Naive B cell (primary cell): ENCODE data around the gene DAGLA. TPM values are rescaled to one million over a fixed set of nuclear protein-coding genes. Genes with fewer than 3 reads are reported as not detected.
A peak's percentile ranks its signal among the peaks of the same experiment; 100 is the strongest.

Source experiments
- ATAC-seq, 2 donors: fragments of 150-1000 bp; cut with Tn5 transposase; 2 replicates each; pipeline ENCODE4 v1.10.0; 2021; ENCODE audit warnings: low read depth in 2 of 2, mild to moderate bottlenecking in 2 of 2, moderate library complexity in 2 of 2
- DNase-seq: peaks from one replicate; pipeline ENCODE4 v3.0.0; 2022
- H3K27ac Mint-ChIP-seq, 6 donors: one replicate each; pipeline ENCODE4 v1.8.0; 2020 to 2022; ENCODE audit warnings: mild to moderate bottlenecking in 6 of 6, mixed read lengths in 6 of 6, moderate library complexity in 5 of 6, inconsistent platforms in 2 of 6
- H3K27me3 Mint-ChIP-seq, 3 donors: one replicate each; pipeline ENCODE4 v1.8.0; 2021 to 2022; ENCODE audit warnings: mixed read lengths in 3 of 3, mild to moderate bottlenecking in 1 of 3
- H3K36me3 Mint-ChIP-seq, 2 donors: one replicate each; pipeline ENCODE4 v1.8.0; 2020 to 2022; ENCODE audit warnings: mixed read lengths in 2 of 2, inconsistent platforms in 1 of 2, mild to moderate bottlenecking in 1 of 2
- H3K4me1 Mint-ChIP-seq, 3 donors: one replicate each; pipeline ENCODE4 v1.8.0; 2020 to 2022; ENCODE audit warnings: mixed read lengths in 3 of 3, inconsistent platforms in 1 of 3, mild to moderate bottlenecking in 1 of 3, moderate library complexity in 1 of 3
- H3K4me3 Mint-ChIP-seq, 8 donors: one replicate each; pipeline ENCODE4 v1.8.0; 2020 to 2022; ENCODE audit warnings: mild to moderate bottlenecking in 8 of 8, mixed read lengths in 8 of 8, moderate library complexity in 8 of 8, inconsistent platforms in 2 of 8
- H3K9me3 Mint-ChIP-seq, 7 donors: one replicate each; pipeline ENCODE4 v1.8.0; 2020 to 2022; ENCODE audit warnings: mixed read lengths in 7 of 7, mild to moderate bottlenecking in 5 of 7, inconsistent platforms in 2 of 7, moderate library complexity in 1 of 7
- polyA plus RNA-seq, 6 donors: library from polyadenylated mRNA; unstranded; fragments of 300-500 nt; fragmentation: Illumina TruSeq; gene quantifications; one replicate each; pipeline ENCODE4 v1.2.3, GENCODE V29; 2021; ENCODE audit warnings: low read depth in 6 of 6

DAGLA gene
- polyA plus RNA-seq, result not detected

DNA sequence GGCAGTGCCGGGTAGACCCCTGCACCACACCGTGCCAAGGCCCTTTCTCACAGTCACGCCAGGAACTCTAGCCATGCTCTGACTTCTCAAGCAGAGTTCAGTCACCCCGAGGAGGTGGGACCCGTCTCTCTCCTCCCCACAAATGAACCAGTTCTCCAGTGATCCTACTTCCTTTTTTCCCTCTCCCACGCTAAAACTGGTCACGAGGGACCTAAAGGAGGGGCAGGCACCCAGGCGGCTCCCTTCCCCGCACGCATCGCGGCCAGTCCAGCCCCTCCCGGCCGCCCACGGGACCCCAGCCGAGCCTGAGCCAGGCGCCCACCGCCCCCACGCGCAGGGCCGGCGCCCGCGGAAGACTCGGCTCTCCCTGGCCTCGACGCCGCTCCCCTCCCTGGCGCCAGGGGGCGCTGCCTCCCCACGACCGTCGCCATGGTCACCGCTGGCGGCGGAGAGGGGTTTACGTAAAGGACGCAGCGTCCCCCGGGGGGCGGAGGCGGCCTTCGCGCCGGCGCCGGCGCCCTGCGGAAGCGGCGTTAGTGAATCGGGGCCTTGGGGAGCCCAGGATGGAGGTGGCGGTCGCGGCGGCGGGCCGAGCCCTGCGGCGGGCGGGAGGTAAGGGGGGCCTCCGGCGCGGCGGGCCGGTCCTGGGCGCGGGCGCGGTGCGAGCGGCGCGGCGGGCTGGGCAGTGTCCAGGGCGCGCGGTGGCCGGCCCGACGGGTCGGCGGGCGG, at the start of gene DAGLA:
Gene DAGLA, plus strand, starts transcription at position 499 of the 729 bp plus-strand sequence. CDS start 39,765 bp downstream, outside the sequence.
- Mint-ChIP-seq H3K9me3 (peaks cover 0 to 2% (median 0%) of the 10 kb centered on the region in 7 donors), H3K36me3 (no peaks in the 10 kb centered on the region), H3K27ac (no peak within 1 kb of the TSS), H3K4me3 (peak within 1 kb of the TSS in 7 of 8 donors; percentile 57 to 78 (median 66)), H3K27me3 (peaks cover 15 to 42% (median 41%) of the 10 kb centered on the region in 3 donors), H3K4me1 (peaks cover 4 to 7% (median 5%) of the 10 kb centered on the region in 3 donors)
- DNase-seq, result peak; percentile 46
- ATAC-seq, result peak; percentile 73 to 75

DNA sequence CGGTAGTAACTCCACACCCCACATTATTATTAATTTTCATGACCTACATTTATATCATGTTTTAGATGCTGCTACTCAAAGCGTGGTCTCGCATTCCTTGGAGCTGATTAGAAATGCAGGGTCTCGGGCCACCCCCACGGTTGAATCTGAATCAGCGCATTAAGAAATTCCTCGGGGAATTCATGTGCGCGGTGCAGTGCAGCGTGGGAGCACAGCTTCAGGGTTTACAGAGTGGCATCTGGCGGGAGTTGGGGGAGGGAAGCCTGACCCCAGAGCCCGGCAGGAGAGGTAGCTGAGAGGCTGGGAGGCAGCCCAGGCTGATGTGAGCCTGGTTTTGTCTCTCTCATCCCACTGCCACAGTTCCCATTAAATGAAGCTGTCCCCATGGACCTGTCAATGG, 48.1 kb upstream of the DAGLA start:
- peaks cover 12 to 43% (median 31%) of the 10 kb centered on the region in 3 donors for H3K27me3 Mint-ChIP-seq
- peaks cover 0 to 2% (median 0%) of the 10 kb centered on the region in 7 donors for H3K9me3 Mint-ChIP-seq
- H3K4me1 Mint-ChIP-seq, result peaks cover 0 to 3% (median 0%) of the 10 kb centered on the region in 3 donors
- no peak overlapping the region for H3K4me3 Mint-ChIP-seq
- ATAC-seq (no peak), DNase-seq (no peak)
- H3K36me3 Mint-ChIP-seq, result no peaks in the 10 kb centered on the region
- no peak overlapping the region for H3K27ac Mint-ChIP-seq

DNA sequence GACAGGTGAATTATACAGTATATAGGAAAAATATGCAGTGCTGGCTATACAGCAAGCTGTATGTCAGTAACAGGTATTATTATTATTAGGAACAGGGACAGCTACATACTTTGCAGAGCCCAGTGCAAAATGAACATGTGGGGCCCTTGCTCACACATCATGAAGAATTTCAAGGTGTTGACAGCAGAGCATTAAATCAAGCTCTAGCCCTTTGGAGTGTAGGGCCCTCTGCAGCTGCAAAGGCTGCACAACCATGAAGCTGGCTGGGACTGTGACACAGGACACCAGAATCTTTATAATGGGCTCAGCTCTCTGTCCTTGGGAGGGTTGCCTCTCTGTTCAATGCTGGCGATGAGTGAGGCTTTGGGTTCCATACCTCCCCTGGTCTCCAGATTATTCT, 44.9 kb upstream of the DAGLA start:
- Mint-ChIP-seq H3K4me3 (no peak overlapping the region), H3K27ac (no peak overlapping the region), H3K36me3 (no peaks in the 10 kb centered on the region), H3K27me3 (peaks cover 0 to 15% (median 2%) of the 10 kb centered on the region in 3 donors), H3K4me1 (no peaks in the 10 kb centered on the region), H3K9me3 (no peaks in the 10 kb centered on the region)
- no peak for ATAC-seq
- no peak for DNase-seq

DNA sequence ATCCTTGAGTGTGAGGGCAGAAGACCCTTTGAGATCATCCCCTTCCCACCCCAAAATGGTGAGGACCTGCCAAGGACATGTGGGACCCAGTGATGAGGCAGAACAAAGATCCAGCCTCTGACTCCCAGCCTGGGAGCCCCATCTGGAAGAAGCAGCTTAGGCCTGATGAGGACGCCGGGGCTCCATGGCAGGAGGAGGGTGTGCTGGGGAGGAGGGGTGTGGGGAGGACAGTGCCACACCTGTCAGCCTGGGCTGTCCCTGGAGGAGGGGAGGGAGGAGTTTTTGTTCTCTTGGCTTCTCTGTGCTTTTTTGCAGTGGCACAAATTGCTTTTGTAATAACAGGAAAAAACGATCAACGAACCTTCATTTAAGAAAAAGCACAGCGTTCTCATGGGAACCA, 44.4 kb upstream of the DAGLA start:
- DNase-seq (no peak), ATAC-seq (no peak)
- H3K4me1 Mint-ChIP-seq, result no peaks in the 10 kb centered on the region
- no peaks in the 10 kb centered on the region for H3K36me3 Mint-ChIP-seq
- H3K4me3 Mint-ChIP-seq, result no peak overlapping the region
- H3K27me3 Mint-ChIP-seq, result peaks cover 0 to 13% (median 0%) of the 10 kb centered on the region in 3 donors
- H3K27ac Mint-ChIP-seq, result no peak overlapping the region
- H3K9me3 Mint-ChIP-seq, result no peaks in the 10 kb centered on the region

DNA sequence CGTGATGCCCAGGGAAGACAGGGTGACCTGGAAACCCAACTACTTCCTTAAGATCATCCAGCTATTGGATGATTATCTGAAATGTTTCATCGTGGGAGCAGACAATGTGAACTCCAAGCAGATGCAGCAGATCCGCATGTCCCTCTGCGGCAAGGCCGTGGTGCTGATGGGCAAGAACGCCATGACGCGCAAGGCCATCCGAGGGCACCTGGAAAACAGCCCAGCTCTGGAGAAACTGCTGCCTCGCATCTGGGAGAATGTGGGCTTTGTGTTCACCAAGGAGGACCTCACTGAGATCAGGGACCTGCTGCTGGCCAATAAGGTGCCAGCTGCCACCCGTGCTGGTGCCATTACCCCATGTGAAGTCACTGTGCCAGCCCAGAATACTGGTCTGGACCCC, 43.5 kb upstream of the DAGLA start:
- no peaks in the 10 kb centered on the region for H3K4me1 Mint-ChIP-seq

GRCh38 chr11:61637277-61637676, 42.9 kb upstream of the DAGLA start:
- H3K27ac Mint-ChIP-seq, result no peak overlapping the region
- H3K36me3 Mint-ChIP-seq, result no peaks in the 10 kb centered on the region
- peaks cover 0 to 20% (median 9%) of the 10 kb centered on the region in 3 donors for H3K27me3 Mint-ChIP-seq
- ATAC-seq (no peak), DNase-seq (no peak)
- no peaks in the 10 kb centered on the region for H3K4me1 Mint-ChIP-seq
- H3K4me3 Mint-ChIP-seq, result no peak overlapping the region
- no peaks in the 10 kb centered on the region for H3K9me3 Mint-ChIP-seq

More for the DNA sequence above, 43.5 kb upstream of the DAGLA start:
- Mint-ChIP-seq H3K9me3 (no peaks in the 10 kb centered on the region), H3K27me3 (peaks cover 0 to 20% (median 8%) of the 10 kb centered on the region in 3 donors), H3K27ac (no peak overlapping the region), H3K36me3 (no peaks in the 10 kb centered on the region), H3K4me3 (no peak overlapping the region)
- ATAC-seq, result no peak
- no peak for DNase-seq

DNA sequence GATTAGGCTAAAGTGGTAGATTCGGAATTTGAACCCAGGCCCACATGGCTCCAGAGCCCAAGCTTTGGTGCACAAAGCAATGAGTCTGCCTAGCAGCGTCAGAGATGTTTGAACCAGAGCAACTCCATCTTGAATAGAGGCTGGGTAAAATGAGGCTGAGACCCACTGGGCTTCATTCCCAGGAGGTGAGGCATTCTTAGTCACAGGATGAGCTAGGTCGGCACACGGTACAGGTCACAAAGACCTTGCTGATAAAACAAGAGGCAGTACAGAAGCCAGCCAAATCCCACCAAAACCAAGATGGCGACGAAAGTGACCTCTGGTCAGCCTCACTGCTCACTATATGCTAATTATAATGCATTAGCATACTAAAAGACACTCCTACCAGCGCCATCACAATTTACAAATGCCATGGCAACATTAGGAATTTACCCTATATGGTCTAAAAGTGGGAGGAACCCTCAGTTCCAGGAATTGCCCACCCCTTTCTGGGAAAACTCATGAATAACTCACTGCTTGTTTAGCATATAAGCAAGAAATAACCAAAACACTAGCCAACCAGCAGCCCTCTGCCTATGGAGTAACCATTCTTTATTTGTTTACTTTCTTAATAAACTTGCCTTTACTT, 40.3 kb upstream of the DAGLA start:
- DNase-seq (no peak), ATAC-seq (no peak)
- peaks cover 0 to 20% (median 9%) of the 10 kb centered on the region in 3 donors for H3K27me3 Mint-ChIP-seq
- peaks cover 0 to 2% (median under 1%) of the 10 kb centered on the region in 3 donors for H3K4me1 Mint-ChIP-seq
- no peak overlapping the region for H3K27ac Mint-ChIP-seq
- H3K9me3 Mint-ChIP-seq, result no peaks in the 10 kb centered on the region
- no peak overlapping the region for H3K4me3 Mint-ChIP-seq
- H3K36me3 Mint-ChIP-seq, result no peaks in the 10 kb centered on the region

DNA sequence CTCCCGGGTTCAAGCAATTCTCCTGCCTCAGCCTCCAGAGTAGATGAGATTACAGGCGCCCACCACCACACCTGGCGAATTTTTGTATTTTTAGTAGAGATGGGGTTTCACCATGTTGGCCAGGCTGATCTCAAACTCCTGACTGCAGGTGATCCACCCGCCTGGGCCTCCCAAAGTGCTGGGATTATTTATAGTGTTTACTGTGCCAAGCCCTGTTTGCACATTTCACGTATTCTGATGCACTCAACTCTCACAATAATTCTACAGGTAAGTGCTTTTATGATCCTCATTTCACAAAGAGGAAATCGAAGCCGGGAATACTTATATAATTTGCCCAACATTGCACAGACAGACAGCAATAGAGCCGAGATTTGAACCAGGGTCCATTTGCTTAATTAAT, 38.0 kb upstream of the DAGLA start:
- no peak for ATAC-seq
- peaks cover 3 to 7% (median 4%) of the 10 kb centered on the region in 3 donors for H3K4me1 Mint-ChIP-seq
- no peak overlapping the region for H3K27ac Mint-ChIP-seq
- no peaks in the 10 kb centered on the region for H3K36me3 Mint-ChIP-seq
- H3K4me3 Mint-ChIP-seq, result peak overlapping the region in 1 of 8 donors; percentile 44
- DNase-seq, result no peak
- H3K9me3 Mint-ChIP-seq, result no peaks in the 10 kb centered on the region
- peaks cover 0 to 10% (median 9%) of the 10 kb centered on the region in 3 donors for H3K27me3 Mint-ChIP-seq

GRCh38 chr11:61645179-61645868, 34.9 kb upstream of the DAGLA start:
- Mint-ChIP-seq H3K4me3 (no peak overlapping the region), H3K27ac (peak overlapping the region in 1 of 6 donors; percentile 15), H3K27me3 (peaks cover 0 to 9% (median 7%) of the 10 kb centered on the region in 3 donors), H3K4me1 (peaks cover 3 to 7% (median 4%) of the 10 kb centered on the region in 3 donors), H3K9me3 (no peaks in the 10 kb centered on the region), H3K36me3 (no peaks in the 10 kb centered on the region)
- ATAC-seq, result peak; percentile 68 to 85
- DNase-seq, result no peak

- Mint-ChIP-seq H3K36me3 (no peaks in the 10 kb centered on the region), H3K4me1 (peaks cover 3 to 7% (median 4%) of the 10 kb centered on the region in 3 donors), H3K9me3 (no peaks in the 10 kb centered on the region), H3K27ac (no peak overlapping the region), H3K27me3 (peaks cover 0 to 10% (median 6%) of the 10 kb centered on the region in 3 donors), H3K4me3 (no peak overlapping the region)
- DNase-seq, result no peak
- no peak for ATAC-seq
Measured at GRCh38 chr11:61647529-61647928, 32.7 kb upstream of the DAGLA start.

GRCh38 chr11:61650781-61651571, 29.2 kb upstream of the DAGLA start:
- ATAC-seq (no peak), DNase-seq (no peak)
- Mint-ChIP-seq H3K27me3 (peaks cover 16 to 32% (median 24%) of the 10 kb centered on the region in 3 donors), H3K27ac (no peak overlapping the region), H3K4me3 (no peak overlapping the region), H3K9me3 (no peaks in the 10 kb centered on the region), H3K36me3 (no peaks in the 10 kb centered on the region), H3K4me1 (peaks cover 0 to 2% (median 0%) of the 10 kb centered on the region in 3 donors)

DNA sequence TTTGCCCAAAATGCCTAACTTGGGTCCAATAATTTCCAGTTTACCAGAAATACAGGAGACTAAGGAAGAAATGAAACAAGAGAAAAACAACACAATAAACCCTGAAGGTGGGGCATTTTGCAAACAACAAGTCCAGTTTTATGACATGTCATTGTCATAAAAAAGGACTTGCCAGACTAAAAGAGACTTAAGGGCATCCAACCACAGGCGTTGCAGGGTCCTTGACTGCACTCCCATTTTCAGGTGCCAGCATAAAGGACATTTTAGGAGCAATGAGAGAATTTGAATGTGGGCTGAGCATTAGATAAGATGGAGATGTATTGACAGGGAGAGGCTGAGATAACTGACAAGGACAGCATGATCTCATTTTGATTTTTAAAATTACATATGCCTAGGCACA, 28.1 kb upstream of the DAGLA start:
- ATAC-seq, result no peak
- H3K27ac Mint-ChIP-seq, result no peak overlapping the region
- peaks cover 16 to 39% (median 34%) of the 10 kb centered on the region in 3 donors for H3K27me3 Mint-ChIP-seq
- no peak overlapping the region for H3K4me3 Mint-ChIP-seq
- H3K9me3 Mint-ChIP-seq, result no peaks in the 10 kb centered on the region
- peaks cover 0 to 2% (median 0%) of the 10 kb centered on the region in 3 donors for H3K4me1 Mint-ChIP-seq
- no peaks in the 10 kb centered on the region for H3K36me3 Mint-ChIP-seq
- no peak for DNase-seq

GRCh38 chr11:61654397-61654829, 25.8 kb upstream of the DAGLA start:
- no peak for DNase-seq
- H3K36me3 Mint-ChIP-seq, result no peaks in the 10 kb centered on the region

More at GRCh38 chr11:61654397-61654829, 25.8 kb upstream of the DAGLA start:
- Mint-ChIP-seq H3K27ac (no peak overlapping the region), H3K4me3 (no peak overlapping the region), H3K9me3 (no peaks in the 10 kb centered on the region), H3K4me1 (peaks cover 0 to 2% (median 0%) of the 10 kb centered on the region in 3 donors), H3K27me3 (peaks cover 16 to 45% (median 34%) of the 10 kb centered on the region in 3 donors)
- no peak for ATAC-seq
